Natural killer cell (primary cell): Measurements from ENCODE around the gene ELOVL1. TPM values are rescaled to one million over a fixed set of nuclear protein-coding genes. Genes with fewer than 3 reads are reported as not detected.

Experiments used
- ATAC-seq, 3 donors: fragments of 150-1000 bp in 2 of 3; fragments of 200-7000 bp in 1 of 3; cut with Tn5 transposase; 1 replicate in 1 of 3; 2 replicates in 2 of 3; pipeline ENCODE4 v1.10.0; 2021; ENCODE audit warnings: mild to moderate bottlenecking in 2 of 3, moderate library complexity in 2 of 3
- DNase-seq, 2 donors: peaks; one replicate each; pipeline versions ENCODE4 v3.0.0 to v3.0.0-alpha.2; 2013 to 2021; ENCODE audit warnings: mixed read lengths in 1 of 2
- H3K27ac ChIP-seq: one replicate; pipeline ENCODE4 v1.5.1; 2013; ENCODE audit warnings: mild to moderate bottlenecking, low read length
- H3K27me3 ChIP-seq: one replicate; pipeline ENCODE4 v1.6.1; 2013; ENCODE audit warnings: low read length; ENCODE audit not compliant: control insufficient read depth, insufficient read depth
- H3K36me3 ChIP-seq: one replicate; pipeline ENCODE4 v1.6.1; 2013; ENCODE audit warnings: low read length; ENCODE audit not compliant: control insufficient read depth, insufficient read depth
- H3K4me1 ChIP-seq: one replicate; pipeline ENCODE4 v1.6.1; 2013; ENCODE audit warnings: low read length; ENCODE audit not compliant: control insufficient read depth, insufficient read depth
- H3K4me3 ChIP-seq: one replicate; pipeline ENCODE4 v1.5.1; 2013; ENCODE audit warnings: low read length
- H3K9me3 ChIP-seq: one replicate; pipeline ENCODE4 v1.6.1; 2013; ENCODE audit warnings: low read length; ENCODE audit not compliant: control insufficient read depth, insufficient read depth
- H3K27ac Mint-ChIP-seq, 2 donors: one replicate each; pipeline ENCODE4 v1.8.0; 2022; ENCODE audit warnings: mild to moderate bottlenecking in 2 of 2, mixed read lengths in 2 of 2, moderate library complexity in 1 of 2
- H3K27me3 Mint-ChIP-seq, 2 donors: one replicate each; pipeline ENCODE4 v1.8.0; 2022; ENCODE audit warnings: low read depth in 2 of 2, mixed read lengths in 2 of 2
- H3K36me3 Mint-ChIP-seq: one replicate; pipeline ENCODE4 v1.8.0; 2022; ENCODE audit warnings: mixed read lengths
- H3K4me1 Mint-ChIP-seq, 2 donors: one replicate each; pipeline ENCODE4 v1.8.0; 2022; ENCODE audit warnings: mixed read lengths in 2 of 2
- H3K4me3 Mint-ChIP-seq: one replicate; pipeline ENCODE4 v1.8.0; 2022; ENCODE audit warnings: mild to moderate bottlenecking, moderate library complexity, mixed read lengths
- H3K9me3 Mint-ChIP-seq, 2 donors: one replicate each; pipeline ENCODE4 v1.8.0; 2022; ENCODE audit warnings: mixed read lengths in 2 of 2
- CTCF ChIP-seq: fragments of 200-600 bp; IDR thresholded peaks from one replicate; pipeline ENCODE4 v1.8.0; 2022; ENCODE audit warnings: antibody characterized with exemption
- WGBS: methylation state at CpG from one replicate; pipeline ENCODE4 v1.1.7; 2013; ENCODE audit warnings: missing lambda C conversion rate; ENCODE audit not compliant: insufficient coverage; 5-methylcytosine and 5-hydroxymethylcytosine counted together
- intact Hi-C: fragments of 100-400 bp; cut with micrococcal nuclease; formaldehyde crosslinking; loops from one replicate; pipeline ENCODE4 v1.14.2; 2022
- total RNA-seq, 4 donors: library from RNA; stranded (reverse); fragments of 120-200 nt in 1 of 4; gene quantifications; one replicate each; pipeline versions ENCODE4 v1.2.3 to v1.2.4, GENCODE V29; 2013 to 2022

ELOVL1 gene
- total RNA-seq, 3 donors from 2014 or later (not counting 1 experiment from before 2014, with no cell fraction given), result 53.2 to 73.0 (median 67.5) TPM

GRCh38 chr1:43322506-43322905, 45.3 kb downstream of the ELOVL1 start:
- H3K27ac Mint-ChIP-seq, result no peak overlapping the region
- 86% methylated on average over 5 of the region's 5 CpGs for WGBS
- H3K9me3 Mint-ChIP-seq, result no peaks in the 10 kb centered on the region
- no peaks in the 10 kb centered on the region for H3K4me1 ChIP-seq
- H3K4me3 ChIP-seq, result no peak overlapping the region
- H3K27me3 ChIP-seq, result no peaks in the 10 kb centered on the region
- DNase-seq (no peak), ATAC-seq (no peak)
- H3K36me3 Mint-ChIP-seq, result peaks cover 11% of the 10 kb centered on the region
- no peak for TF ChIP-seq CTCF
- H3K27me3 Mint-ChIP-seq, result no peaks in the 10 kb centered on the region
- no peak overlapping the region for H3K4me3 Mint-ChIP-seq
- H3K4me1 Mint-ChIP-seq, result peaks cover 9 to 15% of the 10 kb centered on the region in 2 donors
- intact Hi-C loops, result no loop called here
- peaks cover 4% of the 10 kb centered on the region for H3K9me3 ChIP-seq
- no peaks in the 10 kb centered on the region for H3K36me3 ChIP-seq
- H3K27ac ChIP-seq, result no peak overlapping the region

DNA sequence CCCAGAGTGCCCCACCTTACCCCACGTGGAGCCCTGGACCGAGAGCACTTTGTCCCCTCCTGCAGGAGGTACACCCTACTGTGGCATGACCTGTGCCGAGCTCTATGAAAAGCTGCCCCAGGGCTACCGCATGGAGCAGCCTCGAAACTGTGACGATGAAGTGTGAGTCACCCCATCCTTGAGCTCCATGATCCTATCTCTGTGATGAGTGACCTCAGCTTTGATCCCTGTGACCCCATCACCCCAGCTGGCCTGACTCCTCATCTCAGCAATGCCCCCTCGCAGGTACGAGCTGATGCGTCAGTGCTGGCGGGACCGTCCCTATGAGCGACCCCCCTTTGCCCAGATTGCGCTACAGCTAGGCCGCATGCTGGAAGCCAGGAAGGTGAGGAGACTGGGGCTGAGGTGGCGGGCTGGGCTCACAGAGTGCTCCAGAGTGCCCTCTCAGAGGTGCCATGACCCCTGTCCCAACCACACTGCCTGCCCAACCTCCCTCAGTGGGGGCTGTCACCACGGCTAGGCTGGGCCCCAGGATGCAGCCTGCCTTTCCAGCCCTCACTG, 46.4 kb downstream of the ELOVL1 start:
- Mint-ChIP-seq H3K27me3 (no peaks in the 10 kb centered on the region), H3K4me1 (peaks cover 9 to 21% of the 10 kb centered on the region in 2 donors), H3K27ac (no peak overlapping the region), H3K36me3 (peaks cover 11% of the 10 kb centered on the region), H3K9me3 (no peaks in the 10 kb centered on the region), H3K4me3 (no peak overlapping the region)
- H3K9me3 ChIP-seq, result peaks cover 4% of the 10 kb centered on the region
- H3K4me1 ChIP-seq, result no peaks in the 10 kb centered on the region
- H3K4me3 ChIP-seq, result no peak overlapping the region
- TF ChIP-seq CTCF, result no peak
- DNase-seq (no peak), ATAC-seq (no peak)
- intact Hi-C loops, result no loop called here
- H3K36me3 ChIP-seq, result no peaks in the 10 kb centered on the region
- no peak overlapping the region for H3K27ac ChIP-seq
- 96% methylated on average over 16 of the region's 16 CpGs for WGBS
- H3K27me3 ChIP-seq, result no peaks in the 10 kb centered on the region

DNA sequence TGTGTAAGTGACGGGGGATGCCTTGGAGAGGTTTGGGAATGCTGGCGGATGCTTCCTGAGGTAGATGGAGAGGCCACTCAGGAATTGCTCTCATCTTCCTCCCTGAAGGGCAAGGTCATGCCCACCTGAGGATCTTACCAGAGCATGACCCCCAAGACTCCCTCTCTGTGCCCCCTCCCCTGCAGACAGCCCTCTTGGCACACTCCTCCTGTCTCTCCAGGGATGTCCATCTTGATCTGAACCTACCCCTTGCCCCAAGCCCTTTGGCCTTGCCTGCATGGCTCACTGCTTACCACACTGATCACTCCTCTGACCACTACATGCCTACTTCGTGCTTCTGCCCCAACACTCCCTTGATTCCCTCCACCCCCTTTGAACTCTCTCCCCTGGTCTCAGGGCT, 48.0 kb downstream of the ELOVL1 start:
- Histone ChIP-seq H3K4me3 (no peak overlapping the region), H3K27ac (no peak overlapping the region), H3K9me3 (no peaks in the 10 kb centered on the region), H3K36me3 (no peaks in the 10 kb centered on the region), H3K4me1 (no peaks in the 10 kb centered on the region), H3K27me3 (no peaks in the 10 kb centered on the region)
- intact Hi-C loops, result no loop called here
- Mint-ChIP-seq H3K9me3 (no peaks in the 10 kb centered on the region), H3K36me3 (peaks cover 4% of the 10 kb centered on the region), H3K27ac (no peak overlapping the region), H3K27me3 (no peaks in the 10 kb centered on the region), H3K4me3 (no peak overlapping the region), H3K4me1 (peaks cover 8 to 20% of the 10 kb centered on the region in 2 donors)
- DNase-seq (no peak), ATAC-seq (no peak)
- TF ChIP-seq CTCF, result no peak
- 87% methylated on average over 2 of the region's 3 CpGs for WGBS

- H3K27ac Mint-ChIP-seq, result no peak overlapping the region
- H3K36me3 Mint-ChIP-seq, result no peaks in the 10 kb centered on the region
- intact Hi-C loops, result no loop called here
- ATAC-seq (no peak), DNase-seq (no peak)
- no peaks in the 10 kb centered on the region for H3K9me3 Mint-ChIP-seq
- no peak for TF ChIP-seq CTCF
- no CpG with 5 or more reads among the region's 5 CpGs for WGBS
- peaks cover 3 to 15% of the 10 kb centered on the region in 2 donors for H3K4me1 Mint-ChIP-seq
- H3K4me3 Mint-ChIP-seq, result no peak overlapping the region
- Histone ChIP-seq H3K27ac (no peak overlapping the region), H3K36me3 (no peaks in the 10 kb centered on the region), H3K4me1 (no peaks in the 10 kb centered on the region), H3K4me3 (no peak overlapping the region), H3K9me3 (no peaks in the 10 kb centered on the region), H3K27me3 (no peaks in the 10 kb centered on the region)
- H3K27me3 Mint-ChIP-seq, result no peaks in the 10 kb centered on the region
Measured at GRCh38 chr1:43319288-43319687, 48.5 kb downstream of the ELOVL1 start.
